HL-60 (cell line): Measurements from ENCODE around the gene YWHAE.

Source experiments
- GABPA ChIP-seq: IDR thresholded peaks from 2 replicates; pipeline ENCODE4 v1.6.1; 2012; ENCODE audit warnings: low read depth
- POLR2AphosphoS5 ChIP-seq: IDR thresholded peaks from 2 replicates; pipeline ENCODE4 v1.6.1; 2012; ENCODE audit warnings: low read depth
- TF ChIP-seq, protein P1 (sequence below): IDR thresholded peaks from one replicate; pipeline ENCODE4 v1.5.1; 2011; ENCODE audit warnings: low read length, control low read depth, inconsistent platforms; ENCODE audit not compliant: insufficient read depth
- TF ChIP-seq, protein P2 (sequence below): IDR thresholded peaks from 2 replicates; pipeline ENCODE4 v1.6.1; 2012; ENCODE audit warnings: low read depth; ENCODE audit not compliant: insufficient replicate concordance

DNA sequence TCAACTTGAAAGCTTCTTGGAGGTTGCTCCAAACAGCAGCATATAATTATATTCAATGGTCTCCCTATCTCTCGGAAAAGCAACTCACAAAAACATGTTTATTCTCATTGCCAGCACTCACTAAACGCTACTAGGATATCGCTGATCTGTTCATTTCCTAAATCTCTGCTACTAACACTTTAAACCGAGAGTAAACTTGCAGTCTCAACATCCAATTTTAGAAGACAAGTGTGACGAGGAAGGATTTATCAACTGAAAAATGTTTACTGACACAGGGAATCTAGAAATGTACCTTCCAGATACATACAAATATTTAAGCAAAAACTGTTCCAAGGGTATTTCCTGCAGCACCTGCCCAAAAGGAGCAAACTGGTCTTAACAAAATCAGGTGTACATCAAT lies 56.5 kb downstream of the YWHAE start:
- no peak for TF ChIP-seq POLR2AphosphoS5
- TF ChIP-seq, protein P1, sequence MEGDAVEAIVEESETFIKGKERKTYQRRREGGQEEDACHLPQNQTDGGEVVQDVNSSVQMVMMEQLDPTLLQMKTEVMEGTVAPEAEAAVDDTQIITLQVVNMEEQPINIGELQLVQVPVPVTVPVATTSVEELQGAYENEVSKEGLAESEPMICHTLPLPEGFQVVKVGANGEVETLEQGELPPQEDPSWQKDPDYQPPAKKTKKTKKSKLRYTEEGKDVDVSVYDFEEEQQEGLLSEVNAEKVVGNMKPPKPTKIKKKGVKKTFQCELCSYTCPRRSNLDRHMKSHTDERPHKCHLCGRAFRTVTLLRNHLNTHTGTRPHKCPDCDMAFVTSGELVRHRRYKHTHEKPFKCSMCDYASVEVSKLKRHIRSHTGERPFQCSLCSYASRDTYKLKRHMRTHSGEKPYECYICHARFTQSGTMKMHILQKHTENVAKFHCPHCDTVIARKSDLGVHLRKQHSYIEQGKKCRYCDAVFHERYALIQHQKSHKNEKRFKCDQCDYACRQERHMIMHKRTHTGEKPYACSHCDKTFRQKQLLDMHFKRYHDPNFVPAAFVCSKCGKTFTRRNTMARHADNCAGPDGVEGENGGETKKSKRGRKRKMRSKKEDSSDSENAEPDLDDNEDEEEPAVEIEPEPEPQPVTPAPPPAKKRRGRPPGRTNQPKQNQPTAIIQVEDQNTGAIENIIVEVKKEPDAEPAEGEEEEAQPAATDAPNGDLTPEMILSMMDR = no peak
- TF ChIP-seq, protein P2, sequence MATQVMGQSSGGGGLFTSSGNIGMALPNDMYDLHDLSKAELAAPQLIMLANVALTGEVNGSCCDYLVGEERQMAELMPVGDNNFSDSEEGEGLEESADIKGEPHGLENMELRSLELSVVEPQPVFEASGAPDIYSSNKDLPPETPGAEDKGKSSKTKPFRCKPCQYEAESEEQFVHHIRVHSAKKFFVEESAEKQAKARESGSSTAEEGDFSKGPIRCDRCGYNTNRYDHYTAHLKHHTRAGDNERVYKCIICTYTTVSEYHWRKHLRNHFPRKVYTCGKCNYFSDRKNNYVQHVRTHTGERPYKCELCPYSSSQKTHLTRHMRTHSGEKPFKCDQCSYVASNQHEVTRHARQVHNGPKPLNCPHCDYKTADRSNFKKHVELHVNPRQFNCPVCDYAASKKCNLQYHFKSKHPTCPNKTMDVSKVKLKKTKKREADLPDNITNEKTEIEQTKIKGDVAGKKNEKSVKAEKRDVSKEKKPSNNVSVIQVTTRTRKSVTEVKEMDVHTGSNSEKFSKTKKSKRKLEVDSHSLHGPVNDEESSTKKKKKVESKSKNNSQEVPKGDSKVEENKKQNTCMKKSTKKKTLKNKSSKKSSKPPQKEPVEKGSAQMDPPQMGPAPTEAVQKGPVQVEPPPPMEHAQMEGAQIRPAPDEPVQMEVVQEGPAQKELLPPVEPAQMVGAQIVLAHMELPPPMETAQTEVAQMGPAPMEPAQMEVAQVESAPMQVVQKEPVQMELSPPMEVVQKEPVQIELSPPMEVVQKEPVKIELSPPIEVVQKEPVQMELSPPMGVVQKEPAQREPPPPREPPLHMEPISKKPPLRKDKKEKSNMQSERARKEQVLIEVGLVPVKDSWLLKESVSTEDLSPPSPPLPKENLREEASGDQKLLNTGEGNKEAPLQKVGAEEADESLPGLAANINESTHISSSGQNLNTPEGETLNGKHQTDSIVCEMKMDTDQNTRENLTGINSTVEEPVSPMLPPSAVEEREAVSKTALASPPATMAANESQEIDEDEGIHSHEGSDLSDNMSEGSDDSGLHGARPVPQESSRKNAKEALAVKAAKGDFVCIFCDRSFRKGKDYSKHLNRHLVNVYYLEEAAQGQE = no peak
- TF ChIP-seq GABPA = no peak
